HepG2 (cell line): ENCODE results near the gene RAB6B. TPM values are rescaled to one million over a fixed set of nuclear protein-coding genes. Genes with fewer than 3 reads are reported as not detected.

Experiments used
- RFX1 ChIP-seq: fragments of 450-650 bp; IDR thresholded peaks from 2 replicates; pipeline ENCODE4 v1.6.1; 2017
- SIN3B ChIP-seq: fragments of 150-350 bp; IDR thresholded peaks from 2 replicates; pipeline ENCODE4 v1.6.1; 2014; ENCODE audit warnings: low read length
- STAG1 ChIP-seq: sonication (generic); formaldehyde crosslinking; IDR thresholded peaks from 2 replicates; pipeline ENCODE4 v1.4.0; 2020; ENCODE audit warnings: missing genetic modification reagents
- ZBTB3 ChIP-seq: sonication (generic); formaldehyde crosslinking; IDR thresholded peaks from 2 replicates; pipeline ENCODE4 v1.4.0; 2020; ENCODE audit warnings: low read depth, mild to moderate bottlenecking, moderate library complexity, missing genetic modification reagents, borderline replicate concordance
- ZNF33B ChIP-seq: sonication (generic); formaldehyde crosslinking; IDR thresholded peaks from 2 replicates; pipeline ENCODE4 v1.5.1; 2020; ENCODE audit warnings: mild to moderate bottlenecking, missing genetic modification reagents
- ZNF446 ChIP-seq: sonication (generic); formaldehyde crosslinking; IDR thresholded peaks from 2 replicates; pipeline ENCODE4 v1.5.0; 2020; ENCODE audit warnings: mild to moderate bottlenecking, missing genetic modification reagents
- ZNF451 ChIP-seq: sonication (generic); formaldehyde crosslinking; IDR thresholded peaks from 2 replicates; pipeline ENCODE4 v1.5.0; 2020; ENCODE audit warnings: mild to moderate bottlenecking, missing genetic modification reagents
- polyA plus RNA-seq, 8 experiments: library from polyadenylated mRNA; depleted of rRNA in 3 of 8; stranded (reverse) in 7 of 8; unstranded in 1 of 8; fragments of >200 nt; fragmentation: Illumina TruSeq in 4 of 8; extraction: Trizol in 4 of 8; gene quantifications; 2 replicates each; pipeline versions ENCODE4 v1.2.1 to v1.2.3, GENCODE V29; 2011 to 2016; ENCODE audit warnings: low read depth in 4 of 8, missing spikeins in 1 of 8, mixed read lengths in 1 of 8; ENCODE audit not compliant: insufficient read depth in 1 of 8
- total RNA-seq, 5 experiments: library from RNA; depleted of rRNA; stranded (reverse); fragments of >200 nt; fragmentation: Illumina TruSeq; extraction: Trizol; gene quantifications; 2 replicates each; pipeline ENCODE4 v1.2.3, GENCODE V29; 2016; ENCODE audit warnings: low read depth in 1 of 5
- TF ChIP-seq, protein P1 (sequence below): sonication (generic); formaldehyde crosslinking; IDR thresholded peaks from 2 replicates; pipeline ENCODE4 v1.9.0; 2021; ENCODE audit warnings: mild to moderate bottlenecking, missing genetic modification reagents
- TF ChIP-seq, protein P2 (sequence below): sonication (generic); formaldehyde crosslinking; IDR thresholded peaks from 2 replicates; pipeline ENCODE4 v1.4.0; 2020; ENCODE audit warnings: mild to moderate bottlenecking, missing genetic modification reagents
- TF ChIP-seq, protein P3 (sequence below): sonication (generic); formaldehyde crosslinking; IDR thresholded peaks from 2 replicates; pipeline ENCODE4 v1.5.0; 2020; ENCODE audit warnings: missing genetic modification reagents
- TF ChIP-seq, protein P4 (sequence below): sonication (generic); formaldehyde crosslinking; IDR thresholded peaks from 2 replicates; pipeline ENCODE4 v1.8.0; 2022; ENCODE audit warnings: mild to moderate bottlenecking, missing genetic modification reagents
- TF ChIP-seq, protein P5 (sequence below): fragments of 450-650 bp; IDR thresholded peaks from 2 replicates; pipeline ENCODE4 v1.6.1; 2017; ENCODE audit warnings: mild to moderate bottlenecking
- TF ChIP-seq, protein P6 (sequence below): sonication (generic); formaldehyde crosslinking; conservative IDR thresholded peaks from 2 replicates; pipeline ENCODE4 v1.5.0; 2020; ENCODE audit warnings: missing genetic modification reagents

The RAB6B gene
- total and polyA plus RNA-seq, 2 of the 13 experiments (the other 11 are each of a cell fraction or from before 2014, with no cell fraction given) = 0.16 TPM; not detected in 1

DNA sequence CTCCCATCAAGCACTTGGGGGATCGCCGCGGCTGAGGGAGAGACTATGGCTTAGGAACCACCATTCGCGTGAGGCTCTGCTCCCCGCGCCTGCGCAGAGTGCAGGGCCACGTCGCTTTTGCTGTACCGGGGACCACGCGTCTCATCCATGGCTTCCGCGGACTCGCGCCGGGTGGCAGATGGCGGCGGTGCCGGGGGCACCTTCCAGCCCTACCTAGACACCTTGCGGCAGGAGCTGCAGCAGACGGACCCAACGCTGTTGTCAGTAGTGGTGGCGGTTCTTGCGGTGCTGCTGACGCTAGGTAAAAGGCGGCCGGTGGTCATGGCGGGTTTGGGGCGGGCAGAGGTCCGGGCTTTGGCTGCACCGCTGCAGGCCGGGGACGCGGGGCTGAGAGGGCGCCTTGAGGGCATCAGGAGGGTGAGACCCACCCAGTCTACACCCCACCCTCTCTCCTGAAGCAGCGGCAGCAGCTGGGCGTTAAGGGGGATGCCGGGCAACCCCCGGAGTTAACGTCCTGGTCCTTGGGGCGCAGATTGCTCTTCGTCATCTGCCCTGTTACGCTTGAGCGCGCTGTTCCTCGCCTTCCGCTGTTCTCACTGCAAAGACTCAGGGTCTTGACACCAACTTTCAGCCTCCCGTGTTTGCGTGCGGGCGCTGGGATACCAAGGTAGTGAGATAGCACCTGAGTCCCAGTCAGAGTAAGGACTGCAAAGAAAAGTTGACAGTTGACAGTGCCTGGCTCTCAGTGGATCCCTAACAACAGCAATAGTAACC lies 89.8 kb downstream of the RAB6B start, which contains the start of gene SRPRB (continued):
- TF ChIP-seq RFX1 (no peak), ZNF451 (peak; percentile 69), ZBTB3 (CRISPR knock-in tag) (no peak), ZNF446 (CRISPR knock-in tag) (no peak), ZNF33B (CRISPR knock-in tag) (peak; percentile 58; the same call in 1 of the 2 replicates), SIN3B (no peak), STAG1 (no peak)
- TF ChIP-seq, protein P1, sequence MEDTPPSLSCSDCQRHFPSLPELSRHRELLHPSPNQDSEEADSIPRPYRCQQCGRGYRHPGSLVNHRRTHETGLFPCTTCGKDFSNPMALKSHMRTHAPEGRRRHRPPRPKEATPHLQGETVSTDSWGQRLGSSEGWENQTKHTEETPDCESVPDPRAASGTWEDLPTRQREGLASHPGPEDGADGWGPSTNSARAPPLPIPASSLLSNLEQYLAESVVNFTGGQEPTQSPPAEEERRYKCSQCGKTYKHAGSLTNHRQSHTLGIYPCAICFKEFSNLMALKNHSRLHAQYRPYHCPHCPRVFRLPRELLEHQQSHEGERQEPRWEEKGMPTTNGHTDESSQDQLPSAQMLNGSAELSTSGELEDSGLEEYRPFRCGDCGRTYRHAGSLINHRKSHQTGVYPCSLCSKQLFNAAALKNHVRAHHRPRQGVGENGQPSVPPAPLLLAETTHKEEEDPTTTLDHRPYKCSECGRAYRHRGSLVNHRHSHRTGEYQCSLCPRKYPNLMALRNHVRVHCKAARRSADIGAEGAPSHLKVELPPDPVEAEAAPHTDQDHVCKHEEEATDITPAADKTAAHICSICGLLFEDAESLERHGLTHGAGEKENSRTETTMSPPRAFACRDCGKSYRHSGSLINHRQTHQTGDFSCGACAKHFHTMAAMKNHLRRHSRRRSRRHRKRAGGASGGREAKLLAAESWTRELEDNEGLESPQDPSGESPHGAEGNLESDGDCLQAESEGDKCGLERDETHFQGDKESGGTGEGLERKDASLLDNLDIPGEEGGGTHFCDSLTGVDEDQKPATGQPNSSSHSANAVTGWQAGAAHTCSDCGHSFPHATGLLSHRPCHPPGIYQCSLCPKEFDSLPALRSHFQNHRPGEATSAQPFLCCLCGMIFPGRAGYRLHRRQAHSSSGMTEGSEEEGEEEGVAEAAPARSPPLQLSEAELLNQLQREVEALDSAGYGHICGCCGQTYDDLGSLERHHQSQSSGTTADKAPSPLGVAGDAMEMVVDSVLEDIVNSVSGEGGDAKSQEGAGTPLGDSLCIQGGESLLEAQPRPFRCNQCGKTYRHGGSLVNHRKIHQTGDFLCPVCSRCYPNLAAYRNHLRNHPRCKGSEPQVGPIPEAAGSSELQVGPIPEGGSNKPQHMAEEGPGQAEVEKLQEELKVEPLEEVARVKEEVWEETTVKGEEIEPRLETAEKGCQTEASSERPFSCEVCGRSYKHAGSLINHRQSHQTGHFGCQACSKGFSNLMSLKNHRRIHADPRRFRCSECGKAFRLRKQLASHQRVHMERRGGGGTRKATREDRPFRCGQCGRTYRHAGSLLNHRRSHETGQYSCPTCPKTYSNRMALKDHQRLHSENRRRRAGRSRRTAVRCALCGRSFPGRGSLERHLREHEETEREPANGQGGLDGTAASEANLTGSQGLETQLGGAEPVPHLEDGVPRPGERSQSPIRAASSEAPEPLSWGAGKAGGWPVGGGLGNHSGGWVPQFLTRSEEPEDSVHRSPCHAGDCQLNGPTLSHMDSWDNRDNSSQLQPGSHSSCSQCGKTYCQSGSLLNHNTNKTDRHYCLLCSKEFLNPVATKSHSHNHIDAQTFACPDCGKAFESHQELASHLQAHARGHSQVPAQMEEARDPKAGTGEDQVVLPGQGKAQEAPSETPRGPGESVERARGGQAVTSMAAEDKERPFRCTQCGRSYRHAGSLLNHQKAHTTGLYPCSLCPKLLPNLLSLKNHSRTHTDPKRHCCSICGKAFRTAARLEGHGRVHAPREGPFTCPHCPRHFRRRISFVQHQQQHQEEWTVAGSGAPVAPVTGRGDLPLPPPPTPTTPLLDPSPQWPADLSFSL = no peak
- TF ChIP-seq, protein P2, sequence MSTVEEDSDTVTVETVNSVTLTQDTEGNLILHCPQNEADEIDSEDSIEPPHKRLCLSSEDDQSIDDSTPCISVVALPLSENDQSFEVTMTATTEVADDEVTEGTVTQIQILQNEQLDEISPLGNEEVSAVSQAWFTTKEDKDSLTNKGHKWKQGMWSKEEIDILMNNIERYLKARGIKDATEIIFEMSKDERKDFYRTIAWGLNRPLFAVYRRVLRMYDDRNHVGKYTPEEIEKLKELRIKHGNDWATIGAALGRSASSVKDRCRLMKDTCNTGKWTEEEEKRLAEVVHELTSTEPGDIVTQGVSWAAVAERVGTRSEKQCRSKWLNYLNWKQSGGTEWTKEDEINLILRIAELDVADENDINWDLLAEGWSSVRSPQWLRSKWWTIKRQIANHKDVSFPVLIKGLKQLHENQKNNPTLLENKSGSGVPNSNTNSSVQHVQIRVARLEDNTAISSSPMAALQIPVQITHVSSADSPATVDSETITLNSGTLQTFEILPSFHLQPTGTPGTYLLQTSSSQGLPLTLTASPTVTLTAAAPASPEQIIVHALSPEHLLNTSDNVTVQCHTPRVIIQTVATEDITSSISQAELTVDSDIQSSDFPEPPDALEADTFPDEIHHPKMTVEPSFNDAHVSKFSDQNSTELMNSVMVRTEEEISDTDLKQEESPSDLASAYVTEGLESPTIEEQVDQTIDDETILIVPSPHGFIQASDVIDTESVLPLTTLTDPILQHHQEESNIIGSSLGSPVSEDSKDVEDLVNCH (CRISPR knock-in tag) = no peak
- TF ChIP-seq, protein P3, sequence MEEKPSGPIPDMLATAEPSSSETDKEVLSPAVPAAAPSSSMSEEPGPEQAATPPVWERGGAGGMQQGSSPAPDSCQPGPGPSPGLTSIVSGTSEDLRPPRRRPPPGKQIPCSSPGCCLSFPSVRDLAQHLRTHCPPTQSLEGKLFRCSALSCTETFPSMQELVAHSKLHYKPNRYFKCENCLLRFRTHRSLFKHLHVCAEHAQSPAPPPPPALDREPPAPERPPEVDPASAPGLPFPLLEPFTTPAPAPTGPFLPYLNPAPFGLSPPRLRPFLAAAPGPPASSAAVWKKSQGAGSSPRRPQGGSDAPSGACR = no peak
- TF ChIP-seq, protein P4, sequence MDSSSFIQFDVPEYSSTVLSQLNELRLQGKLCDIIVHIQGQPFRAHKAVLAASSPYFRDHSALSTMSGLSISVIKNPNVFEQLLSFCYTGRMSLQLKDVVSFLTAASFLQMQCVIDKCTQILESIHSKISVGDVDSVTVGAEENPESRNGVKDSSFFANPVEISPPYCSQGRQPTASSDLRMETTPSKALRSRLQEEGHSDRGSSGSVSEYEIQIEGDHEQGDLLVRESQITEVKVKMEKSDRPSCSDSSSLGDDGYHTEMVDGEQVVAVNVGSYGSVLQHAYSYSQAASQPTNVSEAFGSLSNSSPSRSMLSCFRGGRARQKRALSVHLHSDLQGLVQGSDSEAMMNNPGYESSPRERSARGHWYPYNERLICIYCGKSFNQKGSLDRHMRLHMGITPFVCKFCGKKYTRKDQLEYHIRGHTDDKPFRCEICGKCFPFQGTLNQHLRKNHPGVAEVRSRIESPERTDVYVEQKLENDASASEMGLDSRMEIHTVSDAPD (CRISPR knock-in tag) = peak; percentile 70; the same call in 1 of the 2 replicates
- TF ChIP-seq, protein P5, sequence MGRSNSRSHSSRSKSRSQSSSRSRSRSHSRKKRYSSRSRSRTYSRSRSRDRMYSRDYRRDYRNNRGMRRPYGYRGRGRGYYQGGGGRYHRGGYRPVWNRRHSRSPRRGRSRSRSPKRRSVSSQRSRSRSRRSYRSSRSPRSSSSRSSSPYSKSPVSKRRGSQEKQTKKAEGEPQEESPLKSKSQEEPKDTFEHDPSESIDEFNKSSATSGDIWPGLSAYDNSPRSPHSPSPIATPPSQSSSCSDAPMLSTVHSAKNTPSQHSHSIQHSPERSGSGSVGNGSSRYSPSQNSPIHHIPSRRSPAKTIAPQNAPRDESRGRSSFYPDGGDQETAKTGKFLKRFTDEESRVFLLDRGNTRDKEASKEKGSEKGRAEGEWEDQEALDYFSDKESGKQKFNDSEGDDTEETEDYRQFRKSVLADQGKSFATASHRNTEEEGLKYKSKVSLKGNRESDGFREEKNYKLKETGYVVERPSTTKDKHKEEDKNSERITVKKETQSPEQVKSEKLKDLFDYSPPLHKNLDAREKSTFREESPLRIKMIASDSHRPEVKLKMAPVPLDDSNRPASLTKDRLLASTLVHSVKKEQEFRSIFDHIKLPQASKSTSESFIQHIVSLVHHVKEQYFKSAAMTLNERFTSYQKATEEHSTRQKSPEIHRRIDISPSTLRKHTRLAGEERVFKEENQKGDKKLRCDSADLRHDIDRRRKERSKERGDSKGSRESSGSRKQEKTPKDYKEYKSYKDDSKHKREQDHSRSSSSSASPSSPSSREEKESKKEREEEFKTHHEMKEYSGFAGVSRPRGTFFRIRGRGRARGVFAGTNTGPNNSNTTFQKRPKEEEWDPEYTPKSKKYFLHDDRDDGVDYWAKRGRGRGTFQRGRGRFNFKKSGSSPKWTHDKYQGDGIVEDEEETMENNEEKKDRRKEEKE = no peak
- TF ChIP-seq, protein P6, sequence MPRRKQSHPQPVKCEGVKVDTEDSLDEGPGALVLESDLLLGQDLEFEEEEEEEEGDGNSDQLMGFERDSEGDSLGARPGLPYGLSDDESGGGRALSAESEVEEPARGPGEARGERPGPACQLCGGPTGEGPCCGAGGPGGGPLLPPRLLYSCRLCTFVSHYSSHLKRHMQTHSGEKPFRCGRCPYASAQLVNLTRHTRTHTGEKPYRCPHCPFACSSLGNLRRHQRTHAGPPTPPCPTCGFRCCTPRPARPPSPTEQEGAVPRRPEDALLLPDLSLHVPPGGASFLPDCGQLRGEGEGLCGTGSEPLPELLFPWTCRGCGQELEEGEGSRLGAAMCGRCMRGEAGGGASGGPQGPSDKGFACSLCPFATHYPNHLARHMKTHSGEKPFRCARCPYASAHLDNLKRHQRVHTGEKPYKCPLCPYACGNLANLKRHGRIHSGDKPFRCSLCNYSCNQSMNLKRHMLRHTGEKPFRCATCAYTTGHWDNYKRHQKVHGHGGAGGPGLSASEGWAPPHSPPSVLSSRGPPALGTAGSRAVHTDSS (CRISPR knock-in tag) = no peak
